Endothelial cell of umbilical vein (primary cell): ENCODE measurements around the gene PTPN22.

Experiments used
- CTCF ChIP-seq, 2 donors: IDR thresholded peaks; 1 replicate in 1 of 2; 2 replicates in 1 of 2; pipeline ENCODE4 v1.5.1; 2011; ENCODE audit warnings: low read length in 2 of 2, mild to moderate bottlenecking in 2 of 2, moderate library complexity in 2 of 2, control low read depth in 1 of 2, inconsistent platforms in 1 of 2, low read depth in 1 of 2; ENCODE audit not compliant: insufficient read depth in 1 of 2; ENCODE audit errors: extremely low read depth in 1 of 2
- EZH2 ChIP-seq: IDR thresholded peaks from 2 replicates; pipeline ENCODE4 v1.6.1; 2012; ENCODE audit warnings: borderline replicate concordance, low read depth, mild to moderate bottlenecking, moderate library complexity, low read length, inconsistent platforms; ENCODE audit not compliant: severe bottlenecking
- FOS ChIP-seq: IDR thresholded peaks from 2 replicates; pipeline ENCODE4 v1.6.1; 2011; ENCODE audit warnings: mild to moderate bottlenecking, low read length, moderate library complexity, borderline replicate concordance; ENCODE audit not compliant: insufficient read depth
- GATA2 ChIP-seq: IDR thresholded peaks from 2 replicates; pipeline ENCODE4 v1.7.0; 2011; ENCODE audit warnings: low read depth, mild to moderate bottlenecking, moderate library complexity, mixed read lengths, low read length; ENCODE audit not compliant: insufficient read length, insufficient read depth
- MAX ChIP-seq: IDR thresholded peaks from 2 replicates; pipeline ENCODE4 v1.6.1; 2011; ENCODE audit not compliant: insufficient read depth, insufficient read length
- POLR2A ChIP-seq: IDR thresholded peaks from 2 replicates; pipeline ENCODE4 v1.6.1; 2012; ENCODE audit warnings: low read depth, mild to moderate bottlenecking, control low read depth, low read length
- POLR2AphosphoS5 ChIP-seq: IDR thresholded peaks from 2 replicates; pipeline ENCODE4 v1.6.1; 2012; ENCODE audit warnings: low read depth, mild to moderate bottlenecking, control low read depth, low read length, moderate library complexity; ENCODE audit not compliant: insufficient read depth

- TF ChIP-seq EZH2 (no peak), GATA2 (no peak), CTCF (IDR thresholded peaks at IDR 0.05; ENCODE audit: extremely low read depth in 1 of 2, insufficient read depth in 1 of 2, low read depth in 1 of 2, low read length in 2 of 2) (no peak), MAX (no peak), POLR2AphosphoS5 (no peak), FOS (no peak), POLR2A (no peak)
Observed at GRCh38 chr1:113800487-113800886, 71.0 kb downstream of the PTPN22 start.
